Measurements from ENCODE around the gene ZFHX3.

The ZFHX3 gene

GRCh38 chr16:72891291-72892227 lies 156.4 kb downstream of the ZFHX3 start:
- DNase-seq: no peak

- DNase-seq: no peak
Measured at GRCh38 chr16:72890587-72890986, 157.3 kb downstream of the ZFHX3 start.

- no peak for DNase-seq
Measured at GRCh38 chr16:72889616-72890582, 158.0 kb downstream of the ZFHX3 start.

DNA sequence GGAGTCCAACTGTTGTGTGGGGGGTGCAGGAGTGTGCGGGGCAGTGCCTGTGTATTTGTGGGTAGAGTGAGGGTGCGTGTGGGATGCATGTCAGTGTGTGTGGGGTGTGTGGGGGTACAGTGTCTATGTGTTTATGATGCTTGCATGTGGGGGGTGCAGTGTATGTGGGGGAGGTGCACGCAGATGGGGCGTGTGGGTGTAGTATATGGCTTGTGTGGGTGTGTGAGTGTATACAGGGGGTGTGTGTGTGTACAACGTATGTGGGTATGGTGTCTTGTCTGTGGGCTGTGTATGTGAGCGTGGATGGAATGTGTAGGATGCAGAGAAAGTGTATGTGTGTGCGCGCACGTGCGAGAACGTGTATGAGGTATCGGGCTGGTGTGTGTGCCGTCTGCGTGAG lies 160.4 kb downstream of the ZFHX3 start:
- no peak for DNase-seq

GRCh38 chr16:72886346-72886974 lies 161.5 kb downstream of the ZFHX3 start:
- no peak for DNase-seq

DNA sequence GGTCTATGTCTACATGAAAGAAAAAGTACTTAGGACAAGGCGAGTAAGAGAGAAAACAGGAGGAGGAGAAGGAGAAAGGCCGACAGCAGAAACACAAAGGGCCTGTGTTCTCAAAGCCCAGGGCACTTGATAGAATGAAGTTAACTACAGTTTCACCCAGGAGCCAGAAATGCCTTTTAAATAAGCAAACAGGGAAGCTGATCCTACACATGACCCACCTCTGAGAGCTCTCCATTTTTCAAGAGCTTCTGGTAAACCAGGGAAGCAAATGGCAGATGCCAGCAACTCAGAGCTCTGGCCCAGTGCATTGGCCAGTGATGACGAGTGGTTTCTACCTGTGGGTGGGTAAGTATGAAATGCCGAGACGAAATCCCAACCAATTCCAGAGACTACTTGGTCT lies 163.4 kb downstream of the ZFHX3 start:
- DNase-seq: no peak

GRCh38 chr16:72884037-72884436 lies 163.9 kb downstream of the ZFHX3 start:
- no peak for DNase-seq

GRCh38 chr16:72879846-72880245 lies 168.1 kb downstream of the ZFHX3 start:
- DNase-seq: no peak

DNA sequence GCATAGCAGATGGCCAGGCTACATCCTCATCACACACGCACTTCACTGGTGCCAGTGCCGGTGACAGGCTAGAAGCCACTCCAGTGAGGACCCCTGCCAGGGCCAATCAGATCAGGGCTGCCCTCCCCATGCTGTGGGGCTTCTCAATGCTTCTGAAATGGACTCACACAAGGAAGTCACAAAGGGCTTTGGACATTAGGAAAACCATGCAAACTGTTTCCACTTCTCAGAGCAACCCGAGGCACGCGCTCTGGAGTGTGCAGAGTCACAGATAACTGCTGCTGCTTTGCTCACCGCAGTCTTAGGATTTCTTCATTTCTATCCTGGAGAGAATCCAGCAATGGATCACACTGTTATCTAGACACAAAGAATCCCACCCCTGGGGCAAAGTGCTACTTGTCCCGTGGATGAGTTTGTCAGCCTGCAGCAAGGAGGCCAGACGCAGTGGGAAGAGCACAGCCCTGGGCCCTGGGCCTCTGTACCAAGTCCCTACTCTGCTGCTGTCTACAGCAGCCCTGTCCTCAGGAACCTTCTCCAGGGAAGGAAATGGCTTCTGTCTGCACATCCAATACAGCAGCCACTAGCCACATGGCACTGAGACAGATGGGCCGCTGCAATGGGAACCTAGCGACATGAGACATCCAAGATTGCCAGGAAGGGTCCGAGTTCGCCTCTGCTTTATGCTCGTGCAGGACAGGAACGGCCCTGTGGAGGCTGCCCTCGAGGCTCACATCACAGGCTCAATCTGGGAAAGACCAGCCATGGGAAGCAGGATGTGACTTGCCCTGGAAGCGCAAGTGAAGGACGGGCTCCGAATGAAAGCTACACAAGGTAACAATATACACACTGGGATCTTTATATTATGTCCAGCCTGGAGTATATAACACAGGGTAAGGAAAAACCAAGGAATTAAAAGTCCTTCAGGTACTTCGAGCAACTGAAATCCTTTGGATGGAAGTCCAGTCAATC lies 169.3 kb downstream of the ZFHX3 start:
- no peak for DNase-seq

DNA sequence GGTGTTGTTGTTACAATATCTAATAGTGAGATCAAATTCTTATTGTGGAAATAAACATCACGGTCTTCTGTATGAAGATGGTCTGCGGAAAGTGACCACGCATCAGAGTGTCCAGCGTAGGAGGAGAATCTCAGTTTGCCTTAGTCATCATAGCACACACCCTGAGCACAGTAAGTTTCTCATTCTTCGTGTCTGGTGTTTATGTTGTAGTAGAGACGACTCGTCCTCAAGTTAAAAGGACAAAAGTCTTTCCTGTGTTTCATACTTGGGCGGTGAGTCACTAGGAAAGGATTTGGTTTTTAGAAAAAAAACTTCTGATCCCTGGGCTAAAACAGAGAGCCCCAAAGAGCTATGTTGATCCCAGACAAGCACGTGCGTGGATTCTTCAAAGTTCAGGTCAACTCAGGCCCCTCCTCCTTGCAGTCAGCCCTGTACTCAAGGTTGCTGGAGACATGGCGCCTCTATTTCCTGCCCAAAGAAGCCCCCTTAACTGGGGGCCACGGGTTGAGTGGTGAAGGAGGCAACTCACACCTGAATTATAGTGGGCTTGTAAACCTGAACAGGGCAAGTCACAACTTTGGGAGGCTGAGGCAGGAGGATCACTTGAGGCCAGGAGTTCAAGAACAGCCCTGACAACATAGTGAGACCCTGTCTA lies 170.4 kb downstream of the ZFHX3 start:
- DNase-seq: no peak

DNA sequence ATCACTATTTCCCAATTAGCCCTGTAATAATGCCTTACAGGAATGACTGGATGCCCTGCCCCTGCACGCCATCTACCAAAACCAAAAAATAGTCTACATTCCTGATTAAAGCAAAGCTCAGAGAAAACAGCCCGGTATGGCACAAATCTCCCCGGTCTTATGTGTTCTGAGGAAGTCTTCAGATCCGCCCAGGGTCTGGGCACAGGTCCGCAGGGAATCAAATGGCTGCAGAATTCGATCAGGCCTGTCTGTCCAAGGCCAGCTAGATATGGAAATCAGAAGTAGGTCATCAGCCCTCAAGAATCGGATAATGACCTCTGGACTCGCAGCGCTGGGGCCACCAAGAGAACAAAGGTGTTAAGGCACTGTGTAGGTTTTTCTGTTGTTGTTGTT lies 171.0 kb downstream of the ZFHX3 start:
- no peak for DNase-seq

GRCh38 chr16:72876221-72876620 lies 171.7 kb downstream of the ZFHX3 start:
- no peak for DNase-seq

GRCh38 chr16:72875291-72876031 lies 172.5 kb downstream of the ZFHX3 start:
- no peak for DNase-seq

GRCh38 chr16:72873853-72874252 lies 174.1 kb downstream of the ZFHX3 start:
- DNase-seq: no peak

DNA sequence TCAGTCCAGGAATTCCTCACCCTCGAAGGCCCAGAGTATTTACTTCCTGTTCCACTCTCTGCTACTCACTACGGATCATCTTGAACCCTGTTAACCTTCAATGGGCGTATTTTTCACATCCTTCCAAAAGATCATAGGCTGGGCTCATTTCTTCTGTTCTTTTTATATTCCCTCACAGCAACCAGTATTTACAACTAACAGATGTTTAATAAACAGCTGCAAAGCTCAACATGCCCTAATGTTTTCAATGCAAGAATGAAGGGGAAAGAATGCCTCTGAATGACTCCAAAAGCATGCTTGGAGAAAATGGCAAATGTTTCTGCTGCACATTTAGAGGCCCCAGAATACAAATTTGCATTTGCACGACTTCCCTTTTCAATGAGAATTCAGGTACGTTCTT lies 174.9 kb downstream of the ZFHX3 start:
- DNase-seq: no peak

- no peak for DNase-seq
Measured at GRCh38 chr16:72865835-72866234, 182.1 kb downstream of the ZFHX3 start.

- no peak for DNase-seq
Measured at GRCh38 chr16:72865258-72865657, 182.7 kb downstream of the ZFHX3 start.

- DNase-seq: no peak
Measured at GRCh38 chr16:72864130-72864833, 183.6 kb downstream of the ZFHX3 start.

- no peak for DNase-seq
Measured at GRCh38 chr16:72862090-72862489, 185.8 kb downstream of the ZFHX3 start.

Data from NCI-H345 (cell line).